K562 (cell line): ENCODE measurements around the gene NFATC2. TPM values are rescaled to one million over a fixed set of nuclear protein-coding genes. Genes with fewer than 3 reads are reported as not detected.

ENCODE experiments used
- BRCA1 ChIP-seq, 2 experiments: fragments of 450-650 bp in 1 of 2; sonication (generic) in 1 of 2; formaldehyde crosslinking in 1 of 2; IDR thresholded peaks; 2 replicates each; pipeline versions ENCODE4 v1.5.0 to v1.6.1; 2017 to 2020; ENCODE audit warnings: mild to moderate bottlenecking in 1 of 2, missing genetic modification reagents in 1 of 2
- CREM ChIP-seq: IDR thresholded peaks from 2 replicates; pipeline ENCODE4 v1.6.1; 2014; ENCODE audit warnings: antibody characterized with exemption, low read depth
- HDAC8 ChIP-seq: fragments of 450-650 bp; IDR thresholded peaks from 2 replicates; pipeline ENCODE4 v1.6.1; 2016; ENCODE audit warnings: mild to moderate bottlenecking, missing genetic modification characterization, moderate library complexity, missing compliant biosample characterization
- JUN ChIP-seq, 2 experiments: sonication (generic) in 1 of 2; formaldehyde crosslinking in 1 of 2; IDR thresholded peaks; 2 replicates each; pipeline versions ENCODE4 v1.6.1 to v1.8.0; 2012 to 2022; ENCODE audit warnings: borderline replicate concordance in 2 of 2, mild to moderate bottlenecking in 2 of 2, improper control_type of control experiment in 1 of 2, low read depth in 1 of 2, low read length in 1 of 2, missing genetic modification reagents in 1 of 2
- KDM1A ChIP-seq, 2 experiments: fragments of 450-650 bp; IDR thresholded peaks; 2 replicates each; pipeline ENCODE4 v1.6.1; 2016; ENCODE audit warnings: mild to moderate bottlenecking in 2 of 2
- KLF1 ChIP-seq: fragments of 450-650 bp; IDR thresholded peaks from 2 replicates; pipeline ENCODE4 v1.6.1; 2016; ENCODE audit warnings: missing genetic modification characterization, missing compliant biosample characterization
- MEF2D ChIP-seq: conservative IDR thresholded peaks from 2 replicates; pipeline ENCODE4 v1.6.1; 2016; ENCODE audit warnings: low read depth, missing genetic modification characterization, missing compliant biosample characterization
- RBM14 ChIP-seq: fragments of 200-400 bp; formaldehyde crosslinking; IDR thresholded peaks from 2 replicates; pipeline ENCODE4 v1.6.1; 2018; ENCODE audit warnings: low read depth, mild to moderate bottlenecking, low read length, moderate library complexity, borderline replicate concordance; ENCODE audit not compliant: insufficient read depth
- SREBF1 ChIP-seq: fragments of 150-350 bp; IDR thresholded peaks from 2 replicates; pipeline ENCODE4 v1.6.1; 2014; ENCODE audit warnings: antibody characterized with exemption, low read depth, low read length, borderline replicate concordance
- XRCC4 ChIP-seq: IDR thresholded peaks from one replicate; pipeline ENCODE4 v1.6.1; 2011; ENCODE audit not compliant: insufficient read depth, insufficient read length; ENCODE audit errors: extremely low read depth
- ZBTB5 ChIP-seq: fragments of 450-650 bp; IDR thresholded peaks from 2 replicates; pipeline ENCODE4 v1.6.1; 2017; ENCODE audit warnings: antibody characterized with exemption
- polyA plus RNA-seq, 8 experiments: library from polyadenylated mRNA; depleted of rRNA in 4 of 8; stranded (reverse) in 5 of 8; unstranded in 3 of 8; fragments of >200 nt; fragmentation: Nextera tagmentation in 2 of 8; fragmentation: Illumina TruSeq in 1 of 8; extraction: Ambion mirVana in 2 of 8; extraction: Trizol in 1 of 8; gene quantifications; 2 replicates each; pipeline versions ENCODE4 v1.2.1 to v1.2.3, GENCODE V29; 2011 to 2014; ENCODE audit warnings: inconsistent platforms in 1 of 8, missing spikeins in 1 of 8
- total RNA-seq, 7 experiments: library from RNA; depleted of rRNA in 6 of 7; stranded (reverse); fragments of >200 nt in 6 of 7; fragmentation: Illumina TruSeq in 2 of 7; extraction: Trizol in 2 of 7; gene quantifications; 2 replicates each; pipeline versions ENCODE4 v1.2.1 to v1.2.3, GENCODE V29; 2011 to 2021; ENCODE audit warnings: low replicate concordance in 1 of 7
- TF ChIP-seq, protein P1 (sequence below): fragments of 250-450 bp; sonication (Bioruptor Pico); IDR thresholded peaks from 2 replicates; pipeline ENCODE4 v1.5.0; 2020; ENCODE audit warnings: mild to moderate bottlenecking
- TF ChIP-seq, protein P2 (sequence below): fragments of 250-450 bp; sonication (Bioruptor Pico); IDR thresholded peaks from 2 replicates; pipeline ENCODE4 v1.4.0; 2020; ENCODE audit warnings: mild to moderate bottlenecking
- TF ChIP-seq, protein P3 (sequence below): fragments of 450-650 bp; formaldehyde crosslinking; IDR thresholded peaks from 2 replicates; pipeline ENCODE4 v1.4.0; 2020; ENCODE audit warnings: mild to moderate bottlenecking, moderate library complexity
- TF ChIP-seq, protein P4 (sequence below), 3 experiments: fragments of 200-800 bp in 1 of 3; sonication (Bioruptor generic) in 1 of 3; sonication (generic) in 1 of 3; formaldehyde crosslinking in 1 of 3; IDR thresholded peaks; 2 replicates each; pipeline versions ENCODE4 v1.6.1 to v1.8.0; 2016 to 2022; ENCODE audit warnings: mild to moderate bottlenecking in 2 of 3, missing compliant biosample characterization in 2 of 3, missing genetic modification characterization in 2 of 3, missing genetic modification reagents in 1 of 3
- TF ChIP-seq, protein P5 (sequence below): IDR thresholded peaks from 2 replicates; pipeline ENCODE4 v1.6.1; 2011; ENCODE audit warnings: borderline replicate concordance, low read depth, mild to moderate bottlenecking, moderate library complexity, low read length; ENCODE audit not compliant: insufficient read depth, poor library complexity, severe bottlenecking

Gene NFATC2
- total and polyA plus RNA-seq, 9 of the 15 experiments (the other 6 are each of a cell fraction or from before 2014, with no cell fraction given): 1.9 to 11.2 (median 3.0) TPM

- no peak for TF ChIP-seq MEF2D (tag)
- TF ChIP-seq KLF1: no peak
- TF ChIP-seq HDAC8: no peak
- TF ChIP-seq, protein P1, sequence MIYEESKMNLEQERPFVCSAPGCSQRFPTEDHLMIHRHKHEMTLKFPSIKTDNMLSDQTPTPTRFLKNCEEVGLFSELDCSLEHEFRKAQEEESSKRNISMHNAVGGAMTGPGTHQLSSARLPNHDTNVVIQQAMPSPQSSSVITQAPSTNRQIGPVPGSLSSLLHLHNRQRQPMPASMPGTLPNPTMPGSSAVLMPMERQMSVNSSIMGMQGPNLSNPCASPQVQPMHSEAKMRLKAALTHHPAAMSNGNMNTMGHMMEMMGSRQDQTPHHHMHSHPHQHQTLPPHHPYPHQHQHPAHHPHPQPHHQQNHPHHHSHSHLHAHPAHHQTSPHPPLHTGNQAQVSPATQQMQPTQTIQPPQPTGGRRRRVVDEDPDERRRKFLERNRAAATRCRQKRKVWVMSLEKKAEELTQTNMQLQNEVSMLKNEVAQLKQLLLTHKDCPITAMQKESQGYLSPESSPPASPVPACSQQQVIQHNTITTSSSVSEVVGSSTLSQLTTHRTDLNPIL (CRISPR knock-in tag): no peak
- peak; percentile 36; the same call in 1 of the 2 replicates for TF ChIP-seq CREM
- TF ChIP-seq, protein P2, sequence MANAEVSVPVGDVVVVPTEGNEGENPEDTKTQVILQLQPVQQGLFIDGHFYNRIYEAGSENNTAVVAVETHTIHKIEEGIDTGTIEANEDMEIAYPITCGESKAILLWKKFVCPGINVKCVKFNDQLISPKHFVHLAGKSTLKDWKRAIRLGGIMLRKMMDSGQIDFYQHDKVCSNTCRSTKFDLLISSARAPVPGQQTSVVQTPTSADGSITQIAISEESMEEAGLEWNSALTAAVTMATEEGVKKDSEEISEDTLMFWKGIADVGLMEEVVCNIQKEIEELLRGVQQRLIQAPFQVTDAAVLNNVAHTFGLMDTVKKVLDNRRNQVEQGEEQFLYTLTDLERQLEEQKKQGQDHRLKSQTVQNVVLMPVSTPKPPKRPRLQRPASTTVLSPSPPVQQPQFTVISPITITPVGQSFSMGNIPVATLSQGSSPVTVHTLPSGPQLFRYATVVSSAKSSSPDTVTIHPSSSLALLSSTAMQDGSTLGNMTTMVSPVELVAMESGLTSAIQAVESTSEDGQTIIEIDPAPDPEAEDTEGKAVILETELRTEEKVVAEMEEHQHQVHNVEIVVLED (CRISPR knock-in tag): no peak
- TF ChIP-seq KDM1A (IDR thresholded peaks at IDR 0.05): no peak
- TF ChIP-seq, protein P3, sequence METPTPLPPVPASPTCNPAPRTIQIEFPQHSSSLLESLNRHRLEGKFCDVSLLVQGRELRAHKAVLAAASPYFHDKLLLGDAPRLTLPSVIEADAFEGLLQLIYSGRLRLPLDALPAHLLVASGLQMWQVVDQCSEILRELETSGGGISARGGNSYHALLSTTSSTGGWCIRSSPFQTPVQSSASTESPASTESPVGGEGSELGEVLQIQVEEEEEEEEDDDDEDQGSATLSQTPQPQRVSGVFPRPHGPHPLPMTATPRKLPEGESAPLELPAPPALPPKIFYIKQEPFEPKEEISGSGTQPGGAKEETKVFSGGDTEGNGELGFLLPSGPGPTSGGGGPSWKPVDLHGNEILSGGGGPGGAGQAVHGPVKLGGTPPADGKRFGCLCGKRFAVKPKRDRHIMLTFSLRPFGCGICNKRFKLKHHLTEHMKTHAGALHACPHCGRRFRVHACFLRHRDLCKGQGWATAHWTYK (CRISPR knock-in tag): no peak
- TF ChIP-seq, protein P4, sequence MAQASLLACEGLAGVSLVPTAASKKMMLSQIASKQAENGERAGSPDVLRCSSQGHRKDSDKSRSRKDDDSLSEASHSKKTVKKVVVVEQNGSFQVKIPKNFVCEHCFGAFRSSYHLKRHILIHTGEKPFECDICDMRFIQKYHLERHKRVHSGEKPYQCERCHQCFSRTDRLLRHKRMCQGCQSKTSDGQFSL (CRISPR knock-in tag; IDR thresholded peaks at IDR 0.05): no peak
- TF ChIP-seq, protein P4 (tag; IDR thresholded peaks at IDR 0.05): no peak
- TF ChIP-seq BRCA1 (IDR thresholded peaks at IDR 0.05): no peak
- TF ChIP-seq BRCA1 (CRISPR knock-in tag; IDR thresholded peaks at IDR 0.05): no peak
- TF ChIP-seq, protein P5, sequence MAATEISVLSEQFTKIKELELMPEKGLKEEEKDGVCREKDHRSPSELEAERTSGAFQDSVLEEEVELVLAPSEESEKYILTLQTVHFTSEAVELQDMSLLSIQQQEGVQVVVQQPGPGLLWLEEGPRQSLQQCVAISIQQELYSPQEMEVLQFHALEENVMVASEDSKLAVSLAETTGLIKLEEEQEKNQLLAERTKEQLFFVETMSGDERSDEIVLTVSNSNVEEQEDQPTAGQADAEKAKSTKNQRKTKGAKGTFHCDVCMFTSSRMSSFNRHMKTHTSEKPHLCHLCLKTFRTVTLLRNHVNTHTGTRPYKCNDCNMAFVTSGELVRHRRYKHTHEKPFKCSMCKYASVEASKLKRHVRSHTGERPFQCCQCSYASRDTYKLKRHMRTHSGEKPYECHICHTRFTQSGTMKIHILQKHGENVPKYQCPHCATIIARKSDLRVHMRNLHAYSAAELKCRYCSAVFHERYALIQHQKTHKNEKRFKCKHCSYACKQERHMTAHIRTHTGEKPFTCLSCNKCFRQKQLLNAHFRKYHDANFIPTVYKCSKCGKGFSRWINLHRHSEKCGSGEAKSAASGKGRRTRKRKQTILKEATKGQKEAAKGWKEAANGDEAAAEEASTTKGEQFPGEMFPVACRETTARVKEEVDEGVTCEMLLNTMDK: no peak
- 0 out of 2 replicates have a peak, but pooled peaks have one; percentile 32 for TF ChIP-seq JUN (IDR thresholded peaks at IDR 0.05; ENCODE audit: borderline replicate concordance, low read depth, low read length)
- TF ChIP-seq JUN (CRISPR knock-in tag; IDR thresholded peaks at IDR 0.05; ENCODE audit: borderline replicate concordance): no peak
- no peak for TF ChIP-seq SREBF1
- no peak for TF ChIP-seq RBM14
- no peak for TF ChIP-seq ZBTB5
- no peak for TF ChIP-seq XRCC4
These were observed 43.5 kb upstream of the NFATC2 start (continued) for GRCh38 chr20:51586005-51586440.
